Activated gamma-delta T cell treated with anti-CD3 and anti-CD28 coated beads, Interleukin-2, amount 50 U/mL, for 16 hours (primary cell): ENCODE data around the gene TMCC1.
"Not testable (repeated sequence)": the region's sequence is repeated elsewhere in the genome, so short reads cannot be mapped to it uniquely, and the experiment has no call there.

Experiments used
- DNase-seq: peaks from one replicate; pipeline ENCODE4 v3.0.0-alpha.2; 2020; ENCODE audit warnings: low read depth

TMCC1 gene

DNA sequence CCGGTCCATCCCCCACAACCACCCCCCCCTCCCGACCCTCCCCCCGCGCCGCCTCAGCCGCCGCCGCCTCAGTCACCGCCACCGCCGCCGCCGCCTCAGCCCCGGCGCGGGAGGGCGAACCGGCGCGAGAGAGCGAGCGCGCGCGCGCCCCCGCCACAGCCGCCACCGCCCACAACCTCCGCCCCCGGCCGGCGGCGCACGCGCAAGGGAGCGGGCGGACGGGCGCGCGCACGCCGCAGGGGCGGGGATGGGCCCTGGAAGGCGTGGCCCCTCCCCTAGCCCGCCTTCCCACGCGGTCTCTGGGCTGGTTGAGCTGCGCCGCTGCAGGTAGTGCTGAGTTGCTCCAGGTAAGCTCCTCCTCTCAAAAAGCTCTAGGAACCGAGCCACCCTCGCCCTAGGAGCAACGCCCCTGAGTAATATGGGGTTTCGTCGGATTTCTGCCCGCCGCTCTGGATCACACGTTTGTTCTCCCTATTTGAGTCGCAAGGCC is at the start of gene TMCC1:
TSS of gene TMCC1 (minus strand) at position 131 of the 490 bp plus-strand sequence.
- DNase-seq: peak; percentile 76

DNA sequence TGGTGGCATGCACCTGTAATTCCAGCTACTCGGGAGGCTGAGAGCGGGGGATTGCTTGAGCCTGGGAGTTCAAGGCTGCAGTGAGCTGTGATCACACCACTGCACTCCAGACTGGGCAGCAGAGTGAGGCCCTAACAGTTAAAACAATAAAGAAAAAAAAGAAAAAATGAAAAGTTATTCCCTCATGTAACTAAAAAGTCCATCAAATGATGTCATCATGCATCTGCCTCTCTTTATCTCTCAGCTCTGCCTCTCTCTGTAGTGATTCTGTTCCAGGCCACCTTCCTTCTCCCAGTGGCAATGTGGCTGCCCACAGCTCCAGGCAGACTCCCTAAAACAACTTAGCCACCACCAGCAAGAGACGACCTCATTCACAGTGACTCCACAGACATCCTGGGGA is 49.5 kb upstream of the TMCC1 start:
- DNase-seq: no peak

DNA sequence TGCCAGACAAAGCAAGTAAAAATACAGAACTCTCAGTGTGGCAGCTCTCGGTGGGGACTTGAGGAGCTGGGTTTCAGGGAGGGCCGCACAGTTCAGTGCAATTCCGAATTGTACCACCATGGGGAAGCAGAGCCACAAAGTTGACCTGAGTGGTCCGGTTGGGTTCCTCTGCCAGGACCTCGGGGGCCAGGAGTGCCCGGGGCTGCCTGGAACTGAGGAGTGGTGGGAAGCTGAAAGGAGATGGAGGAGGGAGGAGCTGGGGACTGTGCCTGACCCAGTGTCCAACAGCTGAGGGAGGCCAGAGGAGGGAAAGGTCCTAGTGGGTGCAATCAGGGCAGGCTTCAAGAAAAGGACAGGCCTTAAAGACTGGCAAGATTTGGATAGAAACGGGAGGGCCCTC is 48.8 kb upstream of the TMCC1 start:
- no peak for DNase-seq

DNA sequence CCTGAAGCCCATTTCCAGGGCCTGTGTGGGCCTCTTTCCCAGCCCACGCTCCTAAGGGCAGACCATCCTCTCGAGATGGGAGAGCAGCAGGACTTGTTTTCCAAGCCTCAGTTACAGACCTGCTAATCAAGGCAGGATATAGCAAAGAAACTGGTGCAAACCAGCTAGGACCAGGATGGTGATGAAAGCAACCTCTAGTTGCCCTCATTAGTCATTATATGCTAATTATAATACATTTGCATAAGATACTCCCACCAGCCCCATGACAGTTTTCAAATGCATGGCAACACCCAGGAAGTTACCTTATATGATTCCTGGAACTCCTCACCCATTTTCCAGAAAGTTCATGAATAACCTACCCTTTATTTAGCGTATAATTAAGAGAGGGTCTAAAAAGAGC is 46.6 kb upstream of the TMCC1 start:
- DNase-seq: no peak

DNA sequence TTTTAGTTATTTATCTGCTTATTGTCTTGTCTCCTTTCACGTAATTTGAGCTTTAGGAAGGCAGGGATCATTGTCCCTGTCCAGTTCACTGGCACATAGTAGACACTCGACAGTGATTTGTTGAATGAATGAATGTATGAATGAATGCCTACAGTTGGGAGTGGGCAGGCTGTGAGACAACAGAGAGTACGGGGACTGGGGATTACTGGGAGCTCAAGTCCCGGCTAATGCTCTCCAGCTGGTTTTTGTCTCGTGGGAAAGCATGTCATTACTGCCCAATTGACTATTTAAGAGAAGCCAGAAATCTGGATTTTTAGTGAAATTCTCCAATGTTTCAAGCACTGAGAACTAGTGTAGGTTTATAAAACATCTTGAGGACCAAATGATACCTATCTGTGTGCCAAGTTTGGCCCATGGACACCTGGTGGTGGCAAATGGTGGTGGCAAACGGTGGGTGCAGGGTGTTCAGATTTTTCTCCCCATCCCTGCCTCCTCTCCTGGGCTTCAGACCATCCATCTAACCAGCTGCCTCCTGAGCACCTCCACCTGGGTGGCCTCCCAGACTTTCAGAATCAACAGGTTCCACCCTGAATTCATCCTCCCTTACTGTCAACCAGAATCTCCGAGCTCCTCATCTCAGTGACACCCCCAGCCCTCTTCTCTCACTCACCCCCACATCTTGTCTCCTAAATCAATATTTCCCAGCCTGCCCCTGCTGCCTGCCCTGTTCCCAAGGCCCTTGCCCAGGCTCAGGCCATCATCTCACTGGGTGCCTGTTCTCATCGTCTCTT is 44.8 kb upstream of the TMCC1 start:
- no peak for DNase-seq

DNA sequence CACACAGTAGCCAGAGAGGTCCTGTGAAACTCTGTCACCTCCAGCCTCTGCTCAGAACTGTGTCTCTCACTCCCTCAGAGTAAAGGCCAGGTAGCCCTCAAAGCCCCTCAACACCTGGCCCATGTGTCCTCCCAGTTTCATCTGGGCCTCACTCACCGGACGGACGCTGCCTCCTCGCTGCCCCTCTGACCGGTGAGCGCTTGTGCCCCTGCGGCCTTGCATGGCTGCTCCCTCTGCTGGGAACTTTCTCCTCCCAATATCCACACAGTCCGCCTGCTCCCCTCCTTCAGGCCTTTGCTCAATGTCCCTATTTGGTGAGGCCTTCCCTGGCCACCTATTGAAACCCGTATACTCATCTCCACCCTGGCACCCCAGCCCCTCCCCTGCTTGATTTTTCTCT is 44.2 kb upstream of the TMCC1 start:
- no peak for DNase-seq

DNA sequence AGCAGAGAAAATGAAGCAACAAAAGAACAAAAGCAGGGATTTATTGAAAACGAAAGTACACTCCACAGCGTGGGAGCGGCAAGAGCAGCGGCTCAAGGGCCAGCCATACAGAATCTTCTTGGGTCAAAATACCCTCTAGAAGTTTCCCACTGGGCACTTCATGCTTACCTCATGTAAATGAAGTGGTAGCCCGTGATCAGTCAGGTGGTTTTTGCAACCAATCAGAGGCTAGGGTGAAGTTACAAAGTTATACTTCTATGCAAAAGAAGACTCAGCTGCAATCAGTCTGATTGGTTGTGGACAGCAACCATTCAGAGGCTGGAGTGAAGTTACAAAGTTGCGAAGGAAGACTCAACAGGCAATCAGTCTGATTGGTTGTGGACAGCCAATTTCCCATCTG is 43.2 kb upstream of the TMCC1 start:
- no peak for DNase-seq

DNA sequence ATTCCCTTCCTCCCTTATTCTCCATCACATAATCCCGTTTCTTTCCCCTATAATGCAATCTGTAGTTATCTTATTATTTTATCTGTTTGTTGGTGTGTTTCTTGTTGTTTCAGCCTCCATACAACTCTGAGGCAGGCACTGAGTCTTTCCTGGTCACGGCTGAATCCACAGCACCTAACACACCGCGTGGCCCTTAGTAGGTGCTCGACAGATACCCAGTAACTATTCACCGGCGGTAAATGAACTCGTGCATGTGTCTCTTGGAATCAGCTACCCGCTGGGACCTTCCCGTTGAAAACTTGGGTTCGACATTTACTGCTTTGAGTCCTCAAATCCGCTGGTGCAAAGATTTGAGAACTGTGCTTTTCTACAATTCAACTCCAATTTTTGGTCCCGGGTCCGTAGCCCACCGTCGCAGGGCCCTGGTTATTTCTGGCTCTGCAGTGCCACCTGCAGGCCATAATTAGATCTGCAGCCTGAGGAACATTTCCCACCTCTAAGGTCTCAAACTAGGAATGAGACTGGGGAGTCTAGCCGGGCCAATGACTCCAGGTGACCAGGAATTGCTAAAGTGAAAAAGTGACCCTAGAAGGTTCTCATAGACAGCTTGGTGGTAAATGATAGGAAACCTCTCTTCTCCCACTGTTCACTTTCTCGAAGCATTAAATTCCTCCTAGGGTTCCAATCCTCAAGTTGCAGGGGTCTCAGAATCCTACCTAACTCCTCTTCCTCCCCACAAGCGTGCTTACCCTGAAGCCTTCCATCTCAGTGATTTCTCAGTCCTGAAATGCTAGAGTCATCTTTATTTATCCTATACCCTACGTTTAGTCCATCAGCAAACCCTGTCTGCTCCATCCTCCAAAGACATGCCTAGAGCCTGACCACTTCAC is 41.0 kb upstream of the TMCC1 start:
- DNase-seq: no peak

DNA sequence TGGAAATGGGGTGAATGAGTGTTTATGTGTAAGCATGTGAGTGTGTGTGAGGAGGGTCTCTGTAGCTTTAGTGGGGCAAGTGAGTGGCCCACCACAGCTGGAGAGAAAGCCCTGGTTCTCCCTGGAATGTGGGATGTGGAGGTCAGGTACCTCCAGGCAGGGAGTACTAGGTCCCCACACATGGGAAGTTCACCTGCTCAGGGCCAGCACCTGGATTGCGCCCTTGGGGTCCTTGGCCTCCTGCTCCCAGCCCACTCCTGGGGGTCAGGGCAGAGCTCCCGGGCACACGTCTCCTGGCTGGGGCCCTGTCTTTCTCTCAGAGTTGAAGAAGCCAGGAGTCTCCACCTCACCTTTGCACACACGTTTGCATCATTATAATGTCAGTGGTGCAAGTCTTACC is 40.0 kb upstream of the TMCC1 start:
- no peak for DNase-seq

DNA sequence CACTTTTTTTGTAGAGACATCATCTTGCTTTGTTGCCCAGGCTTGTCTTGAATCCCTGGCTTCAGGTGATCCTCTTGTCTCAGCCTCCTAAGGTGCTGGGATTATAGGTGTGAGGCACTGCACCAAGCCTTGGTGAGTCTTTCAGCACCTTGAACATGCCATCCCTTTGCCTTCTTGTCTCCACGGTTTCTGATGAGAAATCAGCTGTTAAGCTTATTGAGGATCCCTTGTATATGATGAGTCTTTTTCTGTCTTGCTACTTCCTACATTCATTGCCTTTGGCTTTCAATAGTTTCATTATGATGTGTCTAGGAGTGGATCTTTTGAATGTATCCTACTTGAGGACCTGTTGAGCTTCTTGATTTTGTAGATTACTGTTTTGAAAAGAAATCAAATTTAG is 35.9 kb upstream of the TMCC1 start:
- no peak for DNase-seq

DNA sequence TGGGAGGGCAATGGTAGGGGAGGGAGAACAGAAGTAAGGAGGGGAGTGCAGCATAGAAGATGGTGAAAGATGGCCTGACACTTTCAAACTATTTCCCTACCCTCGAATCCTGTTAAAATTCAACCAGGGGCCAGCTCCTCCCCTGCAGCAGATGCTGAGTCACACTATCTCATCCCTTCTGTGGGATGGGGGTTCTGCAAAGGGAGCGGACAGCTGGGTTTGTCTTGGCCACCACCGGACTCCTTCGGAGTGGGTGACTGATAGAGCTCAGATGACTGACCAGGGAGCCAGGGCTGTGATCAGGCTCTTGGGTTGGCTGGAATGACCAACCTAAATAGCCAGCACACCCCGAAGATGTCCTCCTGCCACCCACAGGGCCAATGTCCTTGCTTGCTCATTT is 33.6 kb upstream of the TMCC1 start:
- no peak for DNase-seq

DNA sequence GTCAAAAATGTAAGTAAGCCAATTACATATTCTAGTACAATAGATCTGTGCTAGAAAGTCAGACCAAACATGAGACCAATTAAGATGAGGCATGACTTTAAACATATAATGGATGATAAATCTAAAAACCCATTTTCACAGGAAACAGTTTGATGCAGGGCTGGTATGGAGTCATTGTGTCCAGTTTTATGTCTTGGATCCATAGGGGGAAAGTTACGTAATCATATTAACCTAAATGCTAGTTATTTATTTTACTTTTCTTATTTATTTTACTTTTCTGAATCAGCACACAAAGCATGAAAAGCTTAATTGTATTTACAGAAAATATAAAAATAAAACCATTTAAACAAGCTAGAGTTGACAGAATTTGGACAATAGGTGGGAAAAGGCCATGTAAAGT is 26.3 kb upstream of the TMCC1 start:
- DNase-seq: no peak

DNA sequence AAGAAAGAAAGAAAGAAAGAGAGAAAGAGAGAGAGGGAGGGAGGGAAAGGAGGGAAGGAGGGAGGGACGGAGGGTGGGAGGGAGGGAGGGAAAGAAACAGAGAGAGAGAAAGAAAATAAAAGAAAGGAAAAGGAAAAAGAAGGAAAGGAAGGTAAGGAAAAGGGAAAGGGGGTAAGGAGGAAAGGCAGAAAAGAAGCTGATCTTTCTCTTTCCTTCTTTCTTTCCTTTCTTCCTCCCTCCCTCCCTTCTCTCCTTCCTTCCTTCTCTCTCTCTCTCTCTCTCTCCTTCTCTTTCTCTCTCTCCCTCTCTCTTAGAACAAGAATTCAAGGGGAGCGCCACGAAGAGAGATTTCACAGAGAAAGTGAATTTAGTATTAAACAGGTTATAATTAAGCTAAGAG is 25.8 kb upstream of the TMCC1 start:
- DNase-seq: no peak

DNA sequence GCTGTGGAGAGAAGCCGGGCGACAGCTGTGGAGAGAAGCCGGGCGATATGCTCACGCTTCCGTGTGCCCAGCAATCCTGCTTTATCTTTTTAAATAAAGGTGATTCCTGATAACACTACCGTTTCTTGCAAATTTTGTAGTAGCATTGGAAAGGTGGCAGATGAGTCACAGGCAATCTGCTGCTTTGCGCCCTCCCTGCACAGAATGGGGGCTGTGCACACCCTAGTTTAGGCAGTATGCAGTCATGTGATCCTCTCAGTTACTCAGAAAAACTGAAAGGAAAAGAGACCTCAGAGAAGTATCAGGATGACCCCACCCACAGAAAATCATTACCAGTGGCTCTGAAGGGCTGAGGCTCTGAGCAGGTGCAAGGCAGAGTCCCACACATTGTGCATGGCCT is 24.9 kb upstream of the TMCC1 start:
- no peak for DNase-seq

DNA sequence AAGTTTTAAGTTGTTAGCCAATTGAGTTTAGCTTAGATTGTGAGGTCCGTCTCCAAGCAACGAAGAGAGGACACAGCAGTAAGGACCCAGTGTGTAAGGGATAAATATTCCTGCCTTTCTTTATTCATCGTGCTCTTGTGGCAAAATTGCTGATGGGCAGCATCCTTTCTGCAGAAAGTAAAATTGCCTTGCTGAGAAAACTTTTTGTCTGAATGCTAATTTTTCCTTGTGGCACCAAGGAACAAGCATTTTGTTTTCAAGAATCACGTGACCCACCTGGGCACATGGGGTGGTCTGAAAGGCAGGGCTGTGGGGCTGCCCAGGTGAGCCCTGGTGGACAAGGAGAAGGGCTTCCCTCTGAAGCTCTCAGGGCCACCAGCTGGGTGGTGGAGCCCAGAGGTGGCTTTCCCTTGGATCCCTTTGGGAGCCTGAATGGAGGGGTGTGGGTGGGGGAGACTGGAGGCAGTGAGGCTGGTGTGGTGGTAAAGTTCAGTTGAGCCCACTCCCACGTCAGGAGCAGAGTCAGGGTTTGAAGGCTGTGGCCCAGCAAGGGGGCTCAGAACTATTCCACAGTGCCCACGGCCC is 24.0 kb upstream of the TMCC1 start:
- no peak for DNase-seq

DNA sequence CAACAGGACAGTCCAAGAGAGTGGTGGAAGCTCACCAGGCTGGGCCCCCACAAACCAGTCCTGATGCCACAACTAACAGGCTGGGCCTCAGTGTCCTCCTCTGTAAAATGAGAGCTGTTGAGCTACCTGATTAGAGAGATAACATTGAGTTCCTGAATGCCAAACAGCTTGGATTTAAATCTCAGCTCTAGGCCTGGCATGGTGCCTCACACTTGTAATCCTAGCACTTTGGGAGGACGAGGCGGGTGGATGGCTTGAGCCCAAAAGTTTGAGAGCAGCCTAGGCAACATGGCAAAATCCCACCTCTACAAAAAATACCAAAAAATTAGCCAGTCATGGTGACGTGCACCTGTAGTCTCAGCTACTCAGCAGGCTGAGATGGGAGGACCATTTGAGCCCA is 20.1 kb upstream of the TMCC1 start:
- DNase-seq: no peak

DNA sequence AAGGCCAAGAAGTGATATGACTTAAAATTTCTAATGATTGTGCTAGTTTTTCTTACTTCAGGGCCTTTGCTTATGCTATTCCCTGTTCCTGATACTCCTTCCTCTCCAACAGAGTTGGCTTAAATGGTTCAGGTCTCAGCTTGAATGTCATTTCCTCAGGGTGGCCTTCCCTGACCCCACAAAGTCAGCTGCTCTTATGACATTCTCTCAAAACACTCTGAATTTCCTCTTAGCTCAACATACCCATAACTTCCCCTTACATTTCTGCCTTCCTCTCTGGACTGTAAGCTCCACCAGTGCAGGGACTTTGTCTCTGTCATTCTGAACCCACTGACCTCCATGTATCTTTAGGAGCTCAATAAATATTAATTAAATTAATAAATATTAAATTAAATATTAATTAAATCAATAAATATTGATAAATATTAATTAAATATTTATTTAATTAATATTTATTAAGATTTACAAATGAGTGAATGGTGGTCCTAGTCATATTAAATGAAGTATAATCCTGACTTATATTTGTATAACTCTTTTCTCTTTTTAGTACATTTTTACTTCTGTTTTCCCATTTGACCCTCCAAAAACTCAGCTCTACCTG is 17.9 kb upstream of the TMCC1 start:
- no peak for DNase-seq

DNA sequence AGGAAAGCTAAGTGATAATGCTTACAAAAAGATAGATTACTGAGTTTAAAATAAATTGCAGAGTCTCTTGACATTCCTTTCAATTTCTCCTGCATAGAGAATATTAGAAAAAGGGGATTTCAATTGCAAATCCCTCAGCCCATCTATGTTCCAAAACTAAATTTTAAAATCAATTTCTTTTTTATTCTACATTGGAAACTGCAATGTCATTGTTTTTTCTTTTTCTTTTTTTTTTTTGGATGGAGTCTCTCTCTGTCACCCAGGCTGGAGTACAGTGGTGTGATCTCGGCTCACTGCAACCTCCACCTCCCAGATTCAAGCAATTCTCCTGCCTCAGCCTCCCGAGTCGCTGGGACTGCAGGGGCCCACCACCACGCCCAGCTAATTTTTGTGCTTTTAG is 15.7 kb upstream of the TMCC1 start:
- not testable (repeated sequence) for DNase-seq

DNA sequence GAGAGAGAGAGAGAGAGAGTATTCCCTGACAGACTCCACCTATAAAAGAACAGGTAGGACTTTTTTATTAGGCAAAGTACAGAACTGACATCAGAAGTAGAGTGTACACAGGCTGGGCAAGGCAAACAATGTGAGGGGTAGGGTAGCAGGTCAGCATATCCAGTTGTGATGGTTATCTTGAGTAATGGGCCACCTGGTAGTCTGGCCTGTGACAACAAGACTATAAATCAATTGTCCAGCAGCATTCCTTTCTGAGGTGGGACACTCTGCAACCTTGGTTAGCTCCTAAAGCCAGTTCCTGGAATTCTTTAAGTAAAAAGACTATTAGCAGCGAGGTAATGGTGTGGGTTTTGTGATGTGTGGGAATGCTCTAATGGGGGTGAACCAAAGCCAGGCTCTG is 14.9 kb upstream of the TMCC1 start:
- no peak for DNase-seq

DNA sequence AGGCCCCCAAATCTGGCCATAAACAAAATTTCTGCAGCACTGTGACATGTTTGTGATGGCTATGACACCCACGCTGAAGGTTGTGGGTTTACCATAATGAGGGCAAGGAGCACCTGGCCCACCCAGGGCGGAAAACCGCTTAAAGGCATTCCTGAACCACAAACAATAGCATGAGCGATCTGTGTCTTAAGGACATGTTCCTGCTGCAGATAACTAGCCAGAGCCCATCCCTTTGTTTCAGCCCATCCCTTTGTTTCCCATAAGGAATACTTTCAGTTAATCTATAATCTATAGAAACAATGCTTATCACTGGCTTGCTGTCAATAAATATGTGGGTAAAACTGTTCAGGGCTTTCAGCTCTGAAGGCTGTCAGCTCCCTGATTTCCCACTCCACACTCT is 7.8 kb upstream of the TMCC1 start:
- DNase-seq: not testable (repeated sequence)

DNA sequence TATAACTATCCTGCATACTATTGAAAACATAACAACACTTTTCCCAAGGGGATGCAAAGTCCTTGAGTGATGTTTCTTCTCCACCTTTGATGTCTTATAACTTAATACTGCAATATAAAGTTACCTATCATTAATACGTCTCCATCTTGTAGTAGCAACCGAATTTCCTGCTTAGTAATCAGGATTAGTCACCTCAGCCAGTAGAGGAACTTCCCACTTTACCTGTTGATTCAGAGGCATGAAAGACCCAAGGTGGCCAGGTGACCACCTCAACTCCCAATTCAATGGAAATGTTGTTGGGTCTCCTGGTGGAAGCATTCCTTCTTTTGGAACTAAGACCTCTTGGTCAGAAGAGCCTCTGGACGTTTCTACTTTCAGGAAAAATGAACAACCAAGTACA is 3.5 kb upstream of the TMCC1 start:
- DNase-seq: no peak

DNA sequence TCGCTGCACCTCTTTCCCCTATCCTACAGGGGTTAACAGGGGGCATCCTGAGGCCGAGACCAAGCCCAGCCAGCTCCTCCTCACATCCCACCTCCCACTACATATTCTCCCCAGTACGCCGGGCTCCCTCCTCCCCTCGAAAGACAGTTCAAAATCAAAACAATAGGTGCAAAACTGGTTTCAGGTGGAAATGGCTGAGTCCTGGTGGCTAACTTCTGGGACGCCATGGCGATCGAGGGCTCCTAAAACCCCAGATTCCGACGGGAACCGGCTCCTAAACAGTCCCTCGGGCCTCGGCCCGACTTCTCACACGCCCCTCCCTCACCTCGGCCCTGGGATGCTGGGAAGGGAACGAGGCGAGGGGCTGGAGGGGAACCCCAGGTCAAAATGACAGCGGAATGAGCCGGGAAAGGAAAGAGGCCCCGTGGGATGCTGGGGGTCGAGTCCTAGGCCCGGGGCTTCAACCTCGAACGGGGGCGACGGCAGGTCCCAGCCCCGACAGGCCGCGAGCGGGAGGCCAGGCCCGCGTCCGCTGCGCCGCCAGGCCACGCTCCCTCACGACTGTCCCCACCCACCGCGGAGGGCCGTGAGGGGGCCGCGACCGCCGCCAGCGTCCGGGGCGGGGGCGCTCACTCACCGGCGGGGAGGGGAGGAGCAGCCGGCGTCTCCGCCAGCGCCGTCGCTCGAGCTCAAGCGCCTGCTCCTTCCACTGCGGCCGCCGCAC is 492 bp downstream of the TMCC1 start:
- peak; percentile 63 for DNase-seq
